ENCODE data around the gene FAM53B. TPM values are rescaled to one million over a fixed set of nuclear protein-coding genes. Genes with fewer than 3 reads are reported as not detected.

FAM53B gene
- total RNA-seq, 4 donors from 2014 or later: 41.0 to 110 (median 50.0) TPM

GRCh38 chr10:124627866-124628675 is 116.1 kb downstream of the FAM53B start:
- Histone ChIP-seq H3K27me3 (no peaks in the 10 kb centered on the region), H3K4me3 (no peak overlapping the region), H3K9me3 (no peaks in the 10 kb centered on the region), H3K36me3 (no peaks in the 10 kb centered on the region), H3K27ac (peak overlapping the region; percentile 52 to 69 (median 62)), H3K4me1 (peaks cover 25 to 38% (median 30%) of the 10 kb centered on the region in 4 donors)
- TF ChIP-seq EP300 (IDR thresholded peaks at IDR 0.05; ENCODE audit: low read depth): no peak
- intact Hi-C loops (cut with DNase I; ENCODE audit: low total_unique reads): loop anchor here (10.0 kb wide), 1 partner anchor 93 kb away; no protein-coding TSS in a partner anchor
- WGBS, 2 donors (ENCODE audit: low coverage in 1 of 2): 81% methylated on average over 11 of the region's 12 CpGs; no CpG with 5 or more reads in 1 of the 2 donors
- in situ Hi-C loops (cut with MboI; ENCODE audit: low pct_ligation_motif_present in 1 of 4, low pct_unique_long_range_greater_than_20kb in 1 of 4, low sequenced_read_pairs in 3 of 4): loop anchor here in 1 of 4 donors (25.0 kb wide), 1 partner anchor 109 kb away; the partner anchor contains the start of gene FAM53B
- DNase-seq: no peak

- Histone ChIP-seq H3K36me3 (no peaks in the 10 kb centered on the region), H3K27me3 (no peaks in the 10 kb centered on the region), H3K9me3 (no peaks in the 10 kb centered on the region), H3K4me3 (no peak overlapping the region), H3K4me1 (peaks cover 25 to 36% (median 30%) of the 10 kb centered on the region in 4 donors), H3K27ac (peak overlapping the region; percentile 52 to 69 (median 62))
- TF ChIP-seq EP300 (IDR thresholded peaks at IDR 0.05; ENCODE audit: low read depth): no peak
- TF ChIP-seq POLR2A (IDR thresholded peaks at IDR 0.05): no peak
- TF ChIP-seq POLR2AphosphoS5 (IDR thresholded peaks at IDR 0.05): peak in 2 of 3 donors; percentile 16 to 54
- peak in 1 of 5 experiments; percentile 15 for TF ChIP-seq CTCF (IDR thresholded peaks at IDR 0.05)
- intact Hi-C loops (cut with DNase I; ENCODE audit: low total_unique reads): loop anchor here (10.0 kb wide), 1 partner anchor 92 kb away; no protein-coding TSS in a partner anchor
- 44% methylated on average over 13 of the region's 13 CpGs; no CpG with 5 or more reads in 1 of the 2 donors for WGBS, 2 donors (ENCODE audit: low coverage in 1 of 2)
- in situ Hi-C loops (cut with MboI; ENCODE audit: low pct_ligation_motif_present in 1 of 4, low pct_unique_long_range_greater_than_20kb in 1 of 4, low sequenced_read_pairs in 3 of 4): loop anchor here in 1 of 4 donors (25.0 kb wide), 1 partner anchor 110 kb away; the partner anchor contains the start of gene FAM53B
- peak; percentile 83 for DNase-seq
These were observed 117.3 kb downstream of the FAM53B start for GRCh38 chr10:124626759-124627380.

GRCh38 chr10:124625831-124626238 is 118.3 kb downstream of the FAM53B start:
- intact Hi-C loops (cut with DNase I; ENCODE audit: low total_unique reads): loop anchor here (10.0 kb wide), 1 partner anchor 91 kb away; no protein-coding TSS in a partner anchor
- Histone ChIP-seq H3K27me3 (no peaks in the 10 kb centered on the region), H3K4me3 (no peak overlapping the region), H3K27ac (no peak overlapping the region), H3K4me1 (peaks cover 25 to 41% (median 31%) of the 10 kb centered on the region in 4 donors), H3K36me3 (no peaks in the 10 kb centered on the region), H3K9me3 (no peaks in the 10 kb centered on the region)
- TF ChIP-seq CTCF (IDR thresholded peaks at IDR 0.05): no peak
- TF ChIP-seq EP300 (IDR thresholded peaks at IDR 0.05; ENCODE audit: low read depth): no peak
- TF ChIP-seq POLR2AphosphoS5 (IDR thresholded peaks at IDR 0.05): no peak
- no peak for TF ChIP-seq POLR2A (IDR thresholded peaks at IDR 0.05)
- in situ Hi-C loops (cut with MboI; ENCODE audit: low pct_ligation_motif_present in 1 of 4, low pct_unique_long_range_greater_than_20kb in 1 of 4, low sequenced_read_pairs in 3 of 4): loop anchor here in 1 of 4 donors (25.0 kb wide), 1 partner anchor 111 kb away; the partner anchor contains the start of gene FAM53B
- no peak for DNase-seq
- WGBS, 2 donors (ENCODE audit: low coverage in 1 of 2): 95% methylated on average over 23 of the region's 23 CpGs; no CpG with 5 or more reads in 1 of the 2 donors

- H3K36me3 ChIP-seq: no peaks in the 10 kb centered on the region
- WGBS, 2 donors (ENCODE audit: low coverage in 1 of 2): 93% methylated on average over 16 of the region's 16 CpGs; no CpG with 5 or more reads in 1 of the 2 donors
- in situ Hi-C loops (cut with MboI; ENCODE audit: low pct_ligation_motif_present in 1 of 4, low pct_unique_long_range_greater_than_20kb in 1 of 4, low sequenced_read_pairs in 3 of 4): loop anchor here in 1 of 4 donors (25.0 kb wide), 1 partner anchor 112 kb away; the partner anchor contains the start of gene FAM53B
These were observed 119.3 kb downstream of the FAM53B start for GRCh38 chr10:124624895-124625294.

More at GRCh38 chr10:124624895-124625294, 119.3 kb downstream of the FAM53B start:
- Histone ChIP-seq H3K4me3 (no peak overlapping the region), H3K4me1 (peaks cover 25 to 47% (median 31%) of the 10 kb centered on the region in 4 donors), H3K27ac (no peak overlapping the region), H3K9me3 (no peaks in the 10 kb centered on the region), H3K27me3 (no peaks in the 10 kb centered on the region)
- DNase-seq: no peak
- intact Hi-C loops (cut with DNase I; ENCODE audit: low total_unique reads): loop anchor here (10.0 kb wide), 1 partner anchor 90 kb away; no protein-coding TSS in a partner anchor
- no peak for TF ChIP-seq EP300 (IDR thresholded peaks at IDR 0.05; ENCODE audit: low read depth)
- TF ChIP-seq POLR2AphosphoS5 (IDR thresholded peaks at IDR 0.05): no peak
- TF ChIP-seq POLR2A (IDR thresholded peaks at IDR 0.05): no peak
- TF ChIP-seq CTCF (IDR thresholded peaks at IDR 0.05): no peak
